HG02759 (cell line): ENCODE data around the gene RAPGEF4.
"Not testable (repeated sequence)": the region's sequence is repeated elsewhere in the genome, so short reads cannot be mapped to it uniquely, and the experiment has no call there.

Source experiments
- ATAC-seq: cut with Tn5 transposase; IDR thresholded peaks from one replicate; pipeline ENCODE4 v1.9.1; 2021; ENCODE audit warnings: mild to moderate bottlenecking, moderate library complexity; ENCODE audit not compliant: unreplicated experiment

The RAPGEF4 gene

GRCh38 chr2:173087214-173087581 is 351.6 kb downstream of the RAPGEF4 start:
- no peak for ATAC-seq

- ATAC-seq: no peak
Observed at GRCh38 chr2:173087793-173088496, 352.3 kb downstream of the RAPGEF4 start.

GRCh38 chr2:173090276-173090877 is 354.7 kb downstream of the RAPGEF4 start:
- no peak for ATAC-seq

- ATAC-seq: no peak
Observed at GRCh38 chr2:173090973-173091660, 355.5 kb downstream of the RAPGEF4 start.

- no peak for ATAC-seq
Observed at GRCh38 chr2:173091910-173092309, 356.3 kb downstream of the RAPGEF4 start.

- ATAC-seq: no peak
Observed at GRCh38 chr2:173092844-173093402, 357.3 kb downstream of the RAPGEF4 start.

- not testable (repeated sequence) for ATAC-seq
Observed at GRCh38 chr2:173093617-173094016, 358.0 kb downstream of the RAPGEF4 start.

- ATAC-seq: no peak
Observed at GRCh38 chr2:173094731-173095130, 359.1 kb downstream of the RAPGEF4 start.

GRCh38 chr2:173095356-173095755 is 359.7 kb downstream of the RAPGEF4 start:
- ATAC-seq: no peak

GRCh38 chr2:173099271-173099670 is 363.6 kb downstream of the RAPGEF4 start:
- no peak for ATAC-seq

- ATAC-seq: no peak
Observed at GRCh38 chr2:173099804-173100203, 364.2 kb downstream of the RAPGEF4 start.

- peak; percentile 79 for ATAC-seq
Observed at GRCh38 chr2:173101687-173102086, 366.0 kb downstream of the RAPGEF4 start.
